C4-2B (cell line): ENCODE measurements around the gene CEP89.

Source experiments
- ZFX ChIP-seq: fragments of 450-650 bp; IDR thresholded peaks from 2 replicates; pipeline ENCODE4 v1.6.1; 2017
- TF ChIP-seq, protein P1 (sequence below): fragments of 450-650 bp; conservative IDR thresholded peaks from 2 replicates; pipeline ENCODE4 v1.5.1; 2017; ENCODE audit warnings: mild to moderate bottlenecking

DNA sequence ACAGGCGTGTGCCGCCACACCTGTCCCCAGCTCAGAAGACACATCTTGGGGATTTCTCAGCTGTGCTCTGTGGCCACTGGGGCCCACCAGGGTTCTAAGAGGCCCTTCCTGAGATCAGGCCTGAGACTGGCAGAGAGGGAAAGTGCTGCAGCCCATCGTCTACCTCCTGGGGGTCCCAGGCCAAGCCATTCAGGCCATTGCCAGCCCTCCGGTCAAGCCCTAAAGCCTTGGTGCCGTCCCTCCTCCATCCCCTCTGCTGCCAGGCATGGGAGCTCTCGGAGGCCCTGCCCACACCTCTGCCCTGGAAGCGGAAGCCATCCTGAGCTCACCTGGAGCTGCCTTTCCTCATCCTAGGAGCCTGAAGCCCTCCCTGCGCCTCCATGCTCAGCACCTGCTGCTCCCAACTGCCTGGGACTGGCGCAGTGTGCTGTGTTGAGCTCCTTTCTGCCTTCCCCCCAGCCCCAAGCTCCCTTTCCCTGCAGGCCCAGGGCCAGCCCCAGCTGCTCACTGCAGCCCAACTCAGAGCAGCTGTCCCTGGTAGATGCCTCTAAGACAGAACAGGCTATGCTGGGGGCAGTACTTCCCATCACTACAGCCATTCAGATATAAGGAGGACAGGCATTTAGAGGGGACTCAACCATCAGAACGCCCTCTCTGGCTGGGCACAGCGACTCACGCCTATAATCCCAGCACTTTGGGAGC, 105.0 kb downstream of the CEP89 start:
- TF ChIP-seq, protein P1, sequence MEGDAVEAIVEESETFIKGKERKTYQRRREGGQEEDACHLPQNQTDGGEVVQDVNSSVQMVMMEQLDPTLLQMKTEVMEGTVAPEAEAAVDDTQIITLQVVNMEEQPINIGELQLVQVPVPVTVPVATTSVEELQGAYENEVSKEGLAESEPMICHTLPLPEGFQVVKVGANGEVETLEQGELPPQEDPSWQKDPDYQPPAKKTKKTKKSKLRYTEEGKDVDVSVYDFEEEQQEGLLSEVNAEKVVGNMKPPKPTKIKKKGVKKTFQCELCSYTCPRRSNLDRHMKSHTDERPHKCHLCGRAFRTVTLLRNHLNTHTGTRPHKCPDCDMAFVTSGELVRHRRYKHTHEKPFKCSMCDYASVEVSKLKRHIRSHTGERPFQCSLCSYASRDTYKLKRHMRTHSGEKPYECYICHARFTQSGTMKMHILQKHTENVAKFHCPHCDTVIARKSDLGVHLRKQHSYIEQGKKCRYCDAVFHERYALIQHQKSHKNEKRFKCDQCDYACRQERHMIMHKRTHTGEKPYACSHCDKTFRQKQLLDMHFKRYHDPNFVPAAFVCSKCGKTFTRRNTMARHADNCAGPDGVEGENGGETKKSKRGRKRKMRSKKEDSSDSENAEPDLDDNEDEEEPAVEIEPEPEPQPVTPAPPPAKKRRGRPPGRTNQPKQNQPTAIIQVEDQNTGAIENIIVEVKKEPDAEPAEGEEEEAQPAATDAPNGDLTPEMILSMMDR = no peak
- TF ChIP-seq ZFX = no peak
